Endothelial cell (in vitro differentiated cells): Measurements from ENCODE around the gene DAZAP1. TPM values are rescaled to one million over a fixed set of nuclear protein-coding genes. Genes with fewer than 3 reads are reported as not detected.

Source experiments
- DNase-seq: peaks from one replicate; pipeline ENCODE4 v3.0.0; 2021; ENCODE audit warnings: low spot score
- H3K27ac Mint-ChIP-seq: one replicate; pipeline ENCODE4 v1.8.0; 2021; ENCODE audit warnings: mixed read lengths, inconsistent platforms; ENCODE audit not compliant: unreplicated experiment
- H3K27me3 Mint-ChIP-seq: one replicate; pipeline ENCODE4 v1.8.0; 2021; ENCODE audit warnings: mild to moderate bottlenecking, moderate library complexity, mixed read lengths, inconsistent platforms; ENCODE audit not compliant: unreplicated experiment
- H3K36me3 Mint-ChIP-seq: one replicate; pipeline ENCODE4 v1.8.0; 2021; ENCODE audit warnings: mild to moderate bottlenecking, low read depth, mixed read lengths, inconsistent platforms; ENCODE audit not compliant: unreplicated experiment
- H3K4me1 Mint-ChIP-seq: one replicate; pipeline ENCODE4 v1.8.0; 2021; ENCODE audit warnings: mild to moderate bottlenecking, mixed read lengths, inconsistent platforms; ENCODE audit not compliant: unreplicated experiment
- H3K4me3 Mint-ChIP-seq: one replicate; pipeline ENCODE4 v1.8.0; 2021; ENCODE audit warnings: mild to moderate bottlenecking, mixed read lengths, inconsistent platforms; ENCODE audit not compliant: unreplicated experiment
- H3K9me3 Mint-ChIP-seq: one replicate; pipeline ENCODE4 v1.8.0; 2021; ENCODE audit warnings: mixed read lengths, inconsistent platforms; ENCODE audit not compliant: unreplicated experiment
- CTCF ChIP-seq: fragments of 200-600 bp; sonication (generic); IDR thresholded peaks from one replicate; pipeline ENCODE4 v1.5.0; 2021; ENCODE audit warnings: antibody characterized with exemption; ENCODE audit not compliant: unreplicated experiment
- total RNA-seq: library from RNA; stranded (reverse); fragmentation: NEBNext Ultra II Directional; extraction: Animal tissue kit (Norgen Biotek cat#: 25700); gene quantifications from one replicate; pipeline ENCODE4 v1.2.1, GENCODE V29; 2021; ENCODE audit not compliant: unreplicated experiment

DAZAP1 gene
- total RNA-seq, 1 donor from 2014 or later: 145 TPM

GRCh38 chr19:1431759-1432506, 24.5 kb downstream of the DAZAP1 start:
- Mint-ChIP-seq H3K4me1 (no peaks in the 10 kb centered on the region), H3K4me3 (peak overlapping the region; percentile 76), H3K27me3 (peaks cover 7% of the 10 kb centered on the region), H3K36me3 (peaks cover 12% of the 10 kb centered on the region), H3K9me3 (no peaks in the 10 kb centered on the region), H3K27ac (no peak overlapping the region)
- no peak for DNase-seq
- no peak for TF ChIP-seq CTCF

- no peak for DNase-seq
- Mint-ChIP-seq H3K36me3 (peaks cover 12% of the 10 kb centered on the region), H3K27me3 (peaks cover 7% of the 10 kb centered on the region), H3K27ac (no peak overlapping the region), H3K4me1 (no peaks in the 10 kb centered on the region), H3K9me3 (no peaks in the 10 kb centered on the region), H3K4me3 (no peak overlapping the region)
- no peak for TF ChIP-seq CTCF
Observed at GRCh38 chr19:1432507-1432887, 25.1 kb downstream of the DAZAP1 start.

- H3K36me3 Mint-ChIP-seq: peaks cover 12% of the 10 kb centered on the region
- TF ChIP-seq CTCF: no peak
- no peak overlapping the region for H3K27ac Mint-ChIP-seq
- no peak overlapping the region for H3K4me3 Mint-ChIP-seq
- H3K27me3 Mint-ChIP-seq: peaks cover 7% of the 10 kb centered on the region
- no peaks in the 10 kb centered on the region for H3K4me1 Mint-ChIP-seq
- no peaks in the 10 kb centered on the region for H3K9me3 Mint-ChIP-seq
- DNase-seq: no peak
Observed at GRCh38 chr19:1433119-1434039, 26.0 kb downstream of the DAZAP1 start.

- Mint-ChIP-seq H3K9me3 (no peaks in the 10 kb centered on the region), H3K4me3 (no peak overlapping the region), H3K4me1 (no peaks in the 10 kb centered on the region), H3K36me3 (peaks cover 12% of the 10 kb centered on the region), H3K27ac (no peak overlapping the region), H3K27me3 (peaks cover 7% of the 10 kb centered on the region)
- no peak for DNase-seq
- no peak for TF ChIP-seq CTCF
Observed at GRCh38 chr19:1434040-1434366, 26.6 kb downstream of the DAZAP1 start.
